ENCODE measurements around the gene ARL8B. TPM values are rescaled to one million over a fixed set of nuclear protein-coding genes. Genes with fewer than 3 reads are reported as not detected.

ARL8B gene
- total RNA-seq, 1 experiment from 2014 or later: 29.0 TPM

GRCh38 chr3:5143464-5143863 is 21.4 kb downstream of the ARL8B start:
- WGBS (ENCODE audit: extremely low coverage, insufficient read length, low lambda C conversion rate): no CpG with 5 or more reads among the region's 4 CpGs
- H4K20me1 ChIP-seq (ENCODE audit: control insufficient read depth, insufficient read depth, insufficient read length): no peaks in the 10 kb centered on the region
- peaks cover 47 to 54% of the 10 kb centered on the region in 2 experiments for H3K9me3 Mint-ChIP-seq

More at GRCh38 chr3:5143464-5143863, 21.4 kb downstream of the ARL8B start:
- Histone ChIP-seq H4K8ac (replicated peaks; ENCODE audit: insufficient read length, low read depth, low read length) (no peak overlapping the region), H3K18ac (ENCODE audit: insufficient read length, low read depth, low read length) (no peak overlapping the region), H2BK120ac (ENCODE audit: low read depth, low read length, poor library complexity, severe bottlenecking) (no peak overlapping the region), H3K9ac (ENCODE audit: extremely low read depth, insufficient read length, low read length) (no peak overlapping the region), H3K4ac (ENCODE audit: low read depth, low read length) (no peak overlapping the region), H2BK20ac (ENCODE audit: low read depth, low read length, poor library complexity, severe bottlenecking) (no peak overlapping the region), H3K23ac (ENCODE audit: insufficient read length, low read depth, low read length) (no peak overlapping the region), H3K9me3 (ENCODE audit: control insufficient read depth, low read depth, low read length) (no peaks in the 10 kb centered on the region), H3K79me1 (ENCODE audit: insufficient read depth, low read depth, low read length, poor library complexity, severe bottlenecking) (peaks cover 11% of the 10 kb centered on the region), H3T11ph (ENCODE audit: low read length) (no peak overlapping the region), H4K91ac (ENCODE audit: insufficient read length, low read depth, low read length) (no peak overlapping the region), H3K27me3 (ENCODE audit: insufficient read depth, low read length) (no peaks in the 10 kb centered on the region), H2AK5ac (ENCODE audit: insufficient read length, low read length) (no peak overlapping the region), H4K5ac (ENCODE audit: insufficient read length, low read depth, low read length) (no peak overlapping the region), H3K4me2 (ENCODE audit: insufficient read depth, insufficient read length, low read length) (no peak overlapping the region), H2BK5ac (ENCODE audit: insufficient read length, low read length) (no peak overlapping the region), H3K56ac (ENCODE audit: insufficient read length, low read depth, low read length) (no peak overlapping the region), H3K27ac (ENCODE audit: insufficient read length, low read depth, low read length) (no peak overlapping the region), H3K23me2 (ENCODE audit: insufficient read length, low read depth, low read length, poor library complexity, severe bottlenecking) (no peaks in the 10 kb centered on the region), H2BK12ac (ENCODE audit: insufficient read length, low read depth, low read length) (no peak overlapping the region), H2BK15ac (ENCODE audit: low read depth, low read length) (no peak overlapping the region), H3K4me1 (ENCODE audit: insufficient read depth, low read length) (no peaks in the 10 kb centered on the region), H3K14ac (ENCODE audit: insufficient read depth, low read length) (no peak overlapping the region), H3K79me2 (ENCODE audit: insufficient read depth, low read length) (peaks cover 23% of the 10 kb centered on the region), H2AFZ (ENCODE audit: low read length) (no peak overlapping the region)
- TF ChIP-seq, protein P1, sequence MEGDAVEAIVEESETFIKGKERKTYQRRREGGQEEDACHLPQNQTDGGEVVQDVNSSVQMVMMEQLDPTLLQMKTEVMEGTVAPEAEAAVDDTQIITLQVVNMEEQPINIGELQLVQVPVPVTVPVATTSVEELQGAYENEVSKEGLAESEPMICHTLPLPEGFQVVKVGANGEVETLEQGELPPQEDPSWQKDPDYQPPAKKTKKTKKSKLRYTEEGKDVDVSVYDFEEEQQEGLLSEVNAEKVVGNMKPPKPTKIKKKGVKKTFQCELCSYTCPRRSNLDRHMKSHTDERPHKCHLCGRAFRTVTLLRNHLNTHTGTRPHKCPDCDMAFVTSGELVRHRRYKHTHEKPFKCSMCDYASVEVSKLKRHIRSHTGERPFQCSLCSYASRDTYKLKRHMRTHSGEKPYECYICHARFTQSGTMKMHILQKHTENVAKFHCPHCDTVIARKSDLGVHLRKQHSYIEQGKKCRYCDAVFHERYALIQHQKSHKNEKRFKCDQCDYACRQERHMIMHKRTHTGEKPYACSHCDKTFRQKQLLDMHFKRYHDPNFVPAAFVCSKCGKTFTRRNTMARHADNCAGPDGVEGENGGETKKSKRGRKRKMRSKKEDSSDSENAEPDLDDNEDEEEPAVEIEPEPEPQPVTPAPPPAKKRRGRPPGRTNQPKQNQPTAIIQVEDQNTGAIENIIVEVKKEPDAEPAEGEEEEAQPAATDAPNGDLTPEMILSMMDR (conservative IDR thresholded peaks at IDR 0.05): no peak
- H3K27ac Mint-ChIP-seq: no peak overlapping the region
- no peak for DNase-seq
- no peaks in the 10 kb centered on the region for H3K4me1 Mint-ChIP-seq
- H3K4me3 Mint-ChIP-seq: no peak overlapping the region
- H3K27me3 Mint-ChIP-seq (ENCODE audit: low read depth): no peaks in the 10 kb centered on the region
- H3K36me3 Mint-ChIP-seq (ENCODE audit: insufficient read depth in 1 of 3, low read depth in 3 of 3): peaks cover 47 to 68% (median 58%) of the 10 kb centered on the region in 3 experiments
